ENCODE results near the gene SPON1. TPM values are rescaled to one million over a fixed set of nuclear protein-coding genes. Genes with fewer than 3 reads are reported as not detected.

Gene SPON1
- total and polyA plus RNA-seq, 10 of the 15 experiments (the other 5 are each of a cell fraction or from before 2014, with no cell fraction given), result 0.13 to 1.1 (median 0.18) TPM; not detected in 5

DNA sequence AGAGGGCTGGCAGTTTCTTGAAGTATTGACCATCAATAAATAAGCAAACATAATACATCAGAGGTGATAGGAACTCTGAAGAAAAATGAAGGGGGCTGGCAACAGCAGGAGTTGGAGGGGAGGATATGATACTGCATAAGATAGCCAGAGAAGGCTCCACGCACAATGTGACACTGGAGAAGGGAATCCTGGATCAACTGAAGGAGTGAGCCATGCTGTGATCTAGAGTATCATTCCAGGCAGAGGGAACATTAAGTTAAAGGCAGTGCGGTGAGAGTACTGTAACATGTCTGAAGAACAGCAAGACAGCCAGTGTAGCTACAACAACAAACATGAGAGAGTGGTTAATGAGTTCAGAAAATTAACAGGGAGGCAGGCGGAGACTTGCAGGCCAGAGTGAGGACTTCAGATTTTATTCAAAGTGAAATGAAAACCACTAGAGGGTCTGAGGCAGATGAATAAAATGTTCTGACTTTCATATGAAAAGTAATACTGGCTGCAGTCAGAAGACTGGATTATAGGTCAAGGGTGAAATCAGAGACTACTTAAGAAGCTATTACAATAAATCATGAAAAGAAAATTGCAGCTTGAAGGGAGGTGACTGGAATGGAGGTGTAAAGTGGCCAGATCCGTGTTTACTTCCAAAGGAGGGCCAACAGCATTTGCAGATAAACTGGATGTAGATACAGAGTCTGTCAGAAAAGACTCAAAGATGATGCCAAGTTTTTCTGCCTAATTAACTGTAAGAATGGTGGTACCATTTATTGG is 347.1 kb downstream of the SPON1 start:
- peaks cover 57% of the 10 kb centered on the region for H3K4me1 ChIP-seq (ENCODE audit: control insufficient read depth, insufficient read depth, low read length)
- peaks cover 83% of the 10 kb centered on the region for H3K79me2 ChIP-seq (ENCODE audit: control insufficient read depth, insufficient read depth, low read length)
- FAIRE-seq (no peak), ATAC-seq (peak; percentile 21), DNase-seq (ENCODE audit: low read depth, low spot score) (no peak)
- SMC1A ChIA-PET (ENCODE audit: uncharacterized antibody, unreplicated experiment), result interaction anchor here (1.0 to 8.2 kb wide), 14 partner anchors 7 to 353 kb away, joined by 3 to 53 read pairs (median 12); no protein-coding TSS in a partner anchor
- 59% methylated on average over 4 of the region's 4 CpGs for WGBS (ENCODE audit: insufficient coverage, insufficient replicate concordance, low lambda C conversion rate, missing lambda C conversion rate)
- H3K4me2 ChIP-seq (ENCODE audit: control insufficient read depth, insufficient read depth), result peak overlapping the region; percentile 32
- in situ Hi-C loops (cut with MboI) (no loop called here), intact Hi-C loops (cut with micrococcal nuclease; ENCODE audit: unreplicated experiment) (loop anchor here (2.0 kb wide), 1 partner anchor 49 kb away; the partner anchor contains the start of gene RRAS2)
- RAD21 ChIA-PET (ENCODE audit: unreplicated experiment), result interaction anchor here (0.6 to 2.8 kb wide), 10 partner anchors 9 to 464 kb away, joined by 3 to 26 read pairs (median 8); no protein-coding TSS in a partner anchor
- H3K27ac ChIP-seq (ENCODE audit: control insufficient read depth, insufficient read depth), result peak overlapping the region; percentile 64
- 0 out of 2 replicates have a peak, but pooled peaks have one; percentile 6 for TF ChIP-seq NR2C1 (IDR thresholded peaks at IDR 0.05)
- TF ChIP-seq BCL11A (IDR thresholded peaks at IDR 0.05; ENCODE audit: low read depth, low read length), result no peak
- TF ChIP-seq YBX1 (IDR thresholded peaks at IDR 0.05), result no peak
- no peak for TF ChIP-seq GABPA (IDR thresholded peaks at IDR 0.05; ENCODE audit: low read depth)
- TF ChIP-seq BHLHE40 (IDR thresholded peaks at IDR 0.05; ENCODE audit: borderline replicate concordance in 1 of 2, low read depth in 2 of 2, low read length in 1 of 2), result peak in 1 of 2 experiments; percentile 4; a peak in 1 of 4 replicates
- no peak for TF ChIP-seq LARP7 (IDR thresholded peaks at IDR 0.05)
- no peak overlapping the region for H2AFZ ChIP-seq (ENCODE audit: control insufficient read depth, low read depth, low read length)
- no peaks in the 10 kb centered on the region for H3K27me3 ChIP-seq (replicated peaks in 1 of 2; ENCODE audit: control insufficient read depth in 2 of 2, insufficient read depth in 2 of 2, low read length in 1 of 2)
- peak overlapping the region; percentile 6; the same call in 1 of the 2 replicates for H3K4me3 ChIP-seq
- no peaks in the 10 kb centered on the region for H3K36me3 ChIP-seq (ENCODE audit: control insufficient read depth in 2 of 2, insufficient read depth in 2 of 2, low read length in 1 of 2)
- BruUV-seq (replicated peaks), result no TSS peak
- no peaks in the 10 kb centered on the region for H3K9me3 ChIP-seq (replicated peaks; ENCODE audit: control insufficient read depth, insufficient read depth, low read length)
- no peaks in the 10 kb centered on the region for H4K20me1 ChIP-seq (ENCODE audit: control insufficient read depth, insufficient read depth)
- POLR2A ChIA-PET, result interaction anchor here (0.7 to 2.5 kb wide), 8 partner anchors 11 to 47 kb away, joined by 3 to 9 read pairs (median 5); no protein-coding TSS in a partner anchor
- peak overlapping the region; percentile 5; the same call in 1 of the 2 replicates for H3K9ac ChIP-seq (ENCODE audit: control insufficient read depth, insufficient read depth, low read length)
- CTCF ChIA-PET, result interaction anchor here (0.9 to 15.6 kb wide), 13 partner anchors 9 to 146 kb away, joined by 3 to 271 read pairs (median 8); no protein-coding TSS in a partner anchor
